Sigmoid colon (tissue), 7 donors: Measurements from ENCODE around the gene PAX2. TPM values are rescaled to one million over a fixed set of nuclear protein-coding genes. Genes with fewer than 3 reads are reported as not detected.

Experiments
- DNase-seq: peaks from one replicate; pipeline ENCODE4 v3.0.0-alpha.2; 2019
- H3K27ac ChIP-seq, 4 donors: fragments of 200-600 bp; sonication (generic); one replicate each; pipeline ENCODE4 v1.5.1; 2016 to 2019; ENCODE audit warnings: mild to moderate bottlenecking in 1 of 4
- H3K27me3 ChIP-seq, 3 donors: fragments of 200-600 bp; sonication (generic); one replicate each; pipeline ENCODE4 v1.5.1; 2019; ENCODE audit warnings: mild to moderate bottlenecking in 1 of 3
- H3K36me3 ChIP-seq, 4 donors: fragments of 200-600 bp; sonication (generic); one replicate each; pipeline ENCODE4 v1.5.1; 2016 to 2019
- H3K4me1 ChIP-seq, 4 donors: fragments of 200-600 bp; sonication (generic); one replicate each; pipeline ENCODE4 v1.5.1; 2017 to 2019
- H3K4me3 ChIP-seq, 4 donors: fragments of 200-600 bp; sonication (generic); one replicate each; pipeline ENCODE4 v1.5.1; 2017 to 2019; ENCODE audit warnings: mild to moderate bottlenecking in 2 of 4, moderate library complexity in 1 of 4
- H3K9me3 ChIP-seq, 4 donors: fragments of 200-600 bp in 3 of 4; sonication (generic) in 3 of 4; one replicate each; pipeline versions ENCODE4 v1.5.1 to v1.6.1; 2013 to 2019
- CTCF ChIP-seq, 4 experiments: fragments of 450-650 bp in 3 of 4; fragments of 200-600 bp in 1 of 4; IDR thresholded peaks; one replicate each; pipeline ENCODE4 v1.5.1; 2016 to 2019; ENCODE audit warnings: antibody characterized with exemption in 4 of 4, mild to moderate bottlenecking in 3 of 4, moderate library complexity in 2 of 4
- EP300 ChIP-seq, 4 donors: sonication (generic); formaldehyde crosslinking; IDR thresholded peaks; one replicate each; pipeline ENCODE4 v1.6.1; 2017; ENCODE audit warnings: antibody characterized with exemption in 4 of 4
- POLR2A ChIP-seq, 2 donors: fragments of 450-650 bp; IDR thresholded peaks; one replicate each; pipeline ENCODE4 v1.6.1; 2016; ENCODE audit warnings: antibody characterized with exemption in 2 of 2, mild to moderate bottlenecking in 2 of 2, moderate library complexity in 2 of 2
- POLR2AphosphoS5 ChIP-seq, 4 donors: sonication (generic); formaldehyde crosslinking; IDR thresholded peaks; one replicate each; pipeline ENCODE4 v1.6.1; 2017; ENCODE audit warnings: antibody characterized with exemption in 4 of 4
- WGBS, 2 donors: extraction: QIAGEN DNeasy Blood & Tissue Kit; methylation state at CpG; one replicate each; pipeline ENCODE4 v1.1.7; 2013; 5-methylcytosine and 5-hydroxymethylcytosine counted together
- intact Hi-C: fragments of 100-400 bp; cut with DNase I; formaldehyde crosslinking; loops from one replicate; pipeline ENCODE4 v1.15.1; 2023
- polyA plus RNA-seq, 3 donors: library from polyadenylated mRNA; stranded (reverse); fragments of 200-250 nt; gene quantifications; one replicate each; pipeline ENCODE4 v1.2.3, GENCODE V29; 2013
- total RNA-seq, 4 donors: library from RNA; depleted of rRNA; stranded (reverse); fragments of >200 nt; gene quantifications; one replicate each; pipeline ENCODE4 v1.1.0, GENCODE V29; 2016
- donor health status: healthy with polysubstance abuse.
- donor health status: Bipolar disorder and iron deficiency.
- donor health status: healthy.

Gene PAX2
- total and polyA plus RNA-seq, 7 donors: not detected

- TF ChIP-seq POLR2AphosphoS5 (IDR thresholded peaks at IDR 0.05) (no peak), EP300 (IDR thresholded peaks at IDR 0.05) (no peak), POLR2A (IDR thresholded peaks at IDR 0.05) (no peak), CTCF (IDR thresholded peaks at IDR 0.05) (no peak)
- peaks cover 0 to 5% (median 3%) of the 10 kb centered on the region in 4 donors for H3K4me1 ChIP-seq
Measured at GRCh38 chr10:100705139-100705538, 40.2 kb upstream of the PAX2 start.

GRCh38 chr10:100707261-100707848 is 38.0 kb upstream of the PAX2 start:
- H3K4me3 ChIP-seq: no peak overlapping the region
- DNase-seq: no peak
- peaks cover 8 to 76% (median 38%) of the 10 kb centered on the region in 3 donors for H3K27me3 ChIP-seq
- TF ChIP-seq POLR2A (IDR thresholded peaks at IDR 0.05) (no peak), EP300 (IDR thresholded peaks at IDR 0.05) (no peak), CTCF (IDR thresholded peaks at IDR 0.05) (no peak), POLR2AphosphoS5 (IDR thresholded peaks at IDR 0.05) (no peak)
- no peaks in the 10 kb centered on the region for H3K36me3 ChIP-seq
- intact Hi-C loops: no loop called here
- no peak overlapping the region for H3K27ac ChIP-seq
- H3K4me1 ChIP-seq: peaks cover 0 to 8% (median 6%) of the 10 kb centered on the region in 4 donors
- WGBS, 2 donors: 79 to 81% methylated on average over 6 of the region's 6 CpGs
- H3K9me3 ChIP-seq: no peaks in the 10 kb centered on the region

More at GRCh38 chr10:100705139-100705538, 40.2 kb upstream of the PAX2 start:
- no peak for DNase-seq
- Histone ChIP-seq H3K27ac (no peak overlapping the region), H3K36me3 (no peaks in the 10 kb centered on the region), H3K4me3 (no peak overlapping the region), H3K27me3 (peaks cover 4 to 59% (median 21%) of the 10 kb centered on the region in 3 donors), H3K9me3 (no peaks in the 10 kb centered on the region)
- intact Hi-C loops: no loop called here
- 78 to 84% methylated on average over 9 of the region's 9 CpGs for WGBS, 2 donors

GRCh38 chr10:100709146-100710082 is 36.0 kb upstream of the PAX2 start:
- DNase-seq: no peak
- Histone ChIP-seq H3K27me3 (peaks cover 24 to 92% (median 58%) of the 10 kb centered on the region in 3 donors), H3K27ac (no peak overlapping the region), H3K4me3 (peak overlapping the region in 1 of 4 donors; percentile 30), H3K9me3 (no peaks in the 10 kb centered on the region), H3K4me1 (peaks cover 0 to 15% (median 15%) of the 10 kb centered on the region in 4 donors), H3K36me3 (no peaks in the 10 kb centered on the region)
- TF ChIP-seq CTCF (IDR thresholded peaks at IDR 0.05): no peak
- no peak for TF ChIP-seq POLR2A (IDR thresholded peaks at IDR 0.05)
- TF ChIP-seq EP300 (IDR thresholded peaks at IDR 0.05): no peak
- no peak for TF ChIP-seq POLR2AphosphoS5 (IDR thresholded peaks at IDR 0.05)
- intact Hi-C loops: no loop called here
- WGBS, 2 donors: 12 to 18% methylated on average over 26 of the region's 26 CpGs

- H3K27me3 ChIP-seq: peaks cover 31 to 92% (median 66%) of the 10 kb centered on the region in 3 donors
- H3K4me3 ChIP-seq: peak overlapping the region in 1 of 4 donors; percentile 30
Measured at GRCh38 chr10:100710151-100710871, 35.1 kb upstream of the PAX2 start.

More at GRCh38 chr10:100710151-100710871, 35.1 kb upstream of the PAX2 start:
- Histone ChIP-seq H3K4me1 (peaks cover 0 to 17% (median 15%) of the 10 kb centered on the region in 4 donors), H3K9me3 (peaks cover 0 to 2% (median 0%) of the 10 kb centered on the region in 4 donors), H3K36me3 (no peaks in the 10 kb centered on the region), H3K27ac (no peak overlapping the region)
- intact Hi-C loops: no loop called here
- WGBS, 2 donors: 4 to 5% methylated on average over 48 of the region's 48 CpGs
- TF ChIP-seq POLR2A (IDR thresholded peaks at IDR 0.05) (no peak), CTCF (IDR thresholded peaks at IDR 0.05) (no peak), POLR2AphosphoS5 (IDR thresholded peaks at IDR 0.05) (no peak), EP300 (IDR thresholded peaks at IDR 0.05) (no peak)
- DNase-seq: no peak
